GM18907 (cell line): ENCODE results near the gene UTP14A.

Source experiments
- ATAC-seq: cut with Tn5 transposase; IDR thresholded peaks from one replicate; pipeline ENCODE4 v1.9.1; 2021; ENCODE audit warnings: mild to moderate bottlenecking, moderate library complexity; ENCODE audit not compliant: unreplicated experiment

UTP14A gene

DNA sequence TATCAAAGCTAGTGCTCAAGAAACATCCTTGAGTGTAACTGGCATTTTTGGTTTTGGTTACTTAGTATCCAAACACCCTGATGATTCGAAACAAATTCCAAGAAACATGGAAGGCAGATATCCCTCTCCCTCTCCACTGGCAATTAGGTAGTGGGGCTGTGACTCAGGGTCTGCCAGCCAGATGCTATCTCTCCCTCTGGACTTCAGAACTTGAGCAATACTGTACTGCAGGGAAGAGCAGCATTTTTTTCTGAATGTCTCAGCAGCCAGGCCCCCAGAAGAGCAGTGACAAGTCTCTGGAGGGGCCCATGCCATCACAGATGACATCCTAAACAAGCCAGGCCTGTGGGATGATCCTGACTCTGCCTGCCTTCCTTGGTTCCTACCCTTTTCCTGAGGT is 39.2 kb downstream of the UTP14A start:
- no peak for ATAC-seq

DNA sequence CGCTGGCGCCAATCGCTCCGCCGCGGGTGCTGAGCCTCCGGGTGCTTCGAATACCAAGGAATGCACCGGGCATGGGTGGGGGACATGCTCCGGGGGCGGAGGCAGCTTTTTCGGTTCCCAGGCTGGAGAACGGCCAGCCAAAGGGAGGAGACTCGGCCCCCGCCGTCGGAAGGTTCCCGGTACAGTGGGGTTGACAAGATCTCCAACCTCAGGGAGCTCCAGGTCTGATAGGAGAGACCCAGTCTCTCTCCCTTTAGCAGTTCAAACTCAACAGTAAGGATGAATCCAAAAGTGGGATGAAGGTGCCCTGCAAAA is 47.3 kb downstream of the UTP14A start:
- no peak for ATAC-seq

- no peak for ATAC-seq
Observed at GRCh38 chrX:129953881-129954280, 47.9 kb downstream of the UTP14A start.

DNA sequence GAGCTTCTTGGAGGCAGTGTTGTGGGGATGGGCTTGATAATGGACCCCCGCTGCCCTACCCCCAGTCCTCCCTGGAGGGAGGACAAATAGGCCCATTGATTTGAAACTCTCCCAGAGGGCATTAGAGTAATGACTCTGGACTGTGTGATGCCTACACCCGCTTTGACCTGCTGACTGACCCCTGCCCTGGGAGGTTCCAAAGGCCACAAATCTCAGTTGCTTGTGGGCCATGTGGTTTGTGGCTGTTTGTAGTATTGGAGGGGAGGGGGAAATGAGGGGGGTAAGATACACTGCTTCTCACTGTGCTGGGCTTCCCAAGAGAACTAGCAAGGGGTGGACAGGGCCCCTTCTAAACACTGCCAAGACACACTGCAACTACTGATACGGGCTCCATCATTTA is 48.8 kb downstream of the UTP14A start:
- ATAC-seq, result no peak

DNA sequence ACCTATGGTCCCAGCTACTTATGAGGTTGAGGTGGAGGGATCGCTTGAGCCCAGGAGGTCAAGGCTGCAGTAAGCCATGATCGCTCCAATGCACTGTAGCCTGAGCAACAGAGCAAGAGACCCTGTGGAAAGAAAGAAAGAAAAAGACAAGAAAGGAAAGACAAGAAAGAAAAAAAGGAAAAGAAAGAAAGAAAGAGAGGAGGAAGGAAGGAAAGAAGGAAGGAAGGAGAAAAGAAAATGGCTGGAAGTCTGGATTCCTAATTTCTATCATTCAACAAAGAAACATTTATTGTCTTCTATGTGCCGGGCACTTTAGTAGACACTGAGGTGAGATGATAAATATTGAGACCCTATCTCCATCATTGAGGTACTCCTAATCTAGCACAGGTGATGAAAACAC is 49.7 kb downstream of the UTP14A start:
- ATAC-seq, result no peak

DNA sequence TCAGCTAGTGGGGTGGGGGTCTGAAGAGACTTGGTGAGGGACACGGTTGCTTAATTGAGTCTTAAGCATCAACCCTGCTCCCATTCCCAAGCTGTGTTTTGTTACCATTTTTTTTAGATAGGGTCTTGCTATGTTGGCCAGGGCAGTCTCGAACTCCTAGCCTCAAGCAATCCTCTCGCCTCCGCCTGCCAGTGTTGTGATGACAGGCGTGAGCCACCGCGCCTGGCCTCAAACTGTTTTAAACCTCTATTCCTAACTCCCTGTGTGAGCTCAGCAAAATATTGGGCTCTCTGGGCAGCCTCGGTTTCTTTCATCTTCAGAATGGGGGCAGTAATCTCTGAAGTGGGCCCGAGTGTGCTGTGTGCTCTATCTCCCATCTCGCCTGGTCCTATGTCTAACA is 50.2 kb downstream of the UTP14A start:
- ATAC-seq, result no peak

- ATAC-seq, result no peak
Observed at GRCh38 chrX:129956765-129957164, 50.8 kb downstream of the UTP14A start.

- peak; percentile 70 for ATAC-seq
Observed at GRCh38 chrX:129957241-129958082, 51.5 kb downstream of the UTP14A start.

- no peak for ATAC-seq
Observed at GRCh38 chrX:129958083-129958465, 52.1 kb downstream of the UTP14A start.

- ATAC-seq, result no peak
Observed at GRCh38 chrX:129958814-129959492, 53.0 kb downstream of the UTP14A start.

- no peak for ATAC-seq
Observed at GRCh38 chrX:129959493-129959832, 53.5 kb downstream of the UTP14A start.

- peak; percentile 88 for ATAC-seq
Observed at GRCh38 chrX:129961180-129962083, 55.5 kb downstream of the UTP14A start.

GRCh38 chrX:129963729-129964128 is 57.8 kb downstream of the UTP14A start:
- ATAC-seq, result no peak

DNA sequence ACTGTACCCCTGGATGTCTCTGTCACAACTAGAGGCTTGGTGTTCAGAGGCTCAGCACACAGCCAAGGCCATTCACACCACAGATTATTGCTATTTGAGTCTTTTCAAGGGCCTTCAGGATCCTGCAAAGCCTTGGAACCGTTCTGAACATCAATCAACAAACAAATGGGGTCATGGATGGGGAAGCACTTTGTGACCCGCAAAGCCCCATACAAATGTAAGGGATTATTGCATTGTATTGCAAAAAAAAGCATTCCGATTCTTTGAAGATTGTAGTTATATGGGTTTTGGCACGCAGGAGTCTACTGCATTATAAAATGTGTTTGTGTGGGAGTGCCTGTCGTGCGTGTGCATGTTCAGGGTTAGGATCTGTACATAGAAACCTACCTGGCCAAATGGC is 59.2 kb downstream of the UTP14A start:
- no peak for ATAC-seq

DNA sequence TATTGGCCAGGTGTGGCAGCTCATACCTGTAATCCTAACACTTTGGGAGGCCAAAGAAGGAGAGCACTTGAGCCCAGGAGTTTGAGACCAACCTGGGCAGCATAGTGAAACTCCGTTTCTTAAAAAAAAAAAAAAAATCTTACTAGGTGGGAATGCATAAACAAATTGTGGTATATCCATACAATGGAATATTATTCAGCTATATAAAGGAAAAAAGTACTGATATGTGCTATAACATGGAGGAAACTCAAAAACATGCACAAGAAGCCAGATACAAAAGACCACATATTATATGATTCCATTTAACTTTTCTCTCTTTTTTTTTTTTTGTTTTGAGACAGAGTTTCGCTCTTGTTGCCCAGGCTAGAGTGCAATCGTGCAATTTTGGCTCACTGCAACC is 63.0 kb downstream of the UTP14A start:
- no peak for ATAC-seq

- no peak for ATAC-seq
Observed at GRCh38 chrX:129976441-129976840, 70.5 kb downstream of the UTP14A start.
